ENCODE results near the gene NXNL2.
A peak's percentile ranks its signal among the peaks of the same experiment; 100 is the strongest.

NXNL2 gene

GRCh38 chr9:88533951-88534455 is 975 bp upstream of the NXNL2 start:
- no peak for TF ChIP-seq CTCF (conservative IDR thresholded peaks at IDR 0.05)
- TF ChIP-seq ZFX (IDR thresholded peaks at IDR 0.05) = no peak
- H3K27ac ChIP-seq = peak overlapping the region; percentile 8; the same call in 1 of the 2 replicates

DNA sequence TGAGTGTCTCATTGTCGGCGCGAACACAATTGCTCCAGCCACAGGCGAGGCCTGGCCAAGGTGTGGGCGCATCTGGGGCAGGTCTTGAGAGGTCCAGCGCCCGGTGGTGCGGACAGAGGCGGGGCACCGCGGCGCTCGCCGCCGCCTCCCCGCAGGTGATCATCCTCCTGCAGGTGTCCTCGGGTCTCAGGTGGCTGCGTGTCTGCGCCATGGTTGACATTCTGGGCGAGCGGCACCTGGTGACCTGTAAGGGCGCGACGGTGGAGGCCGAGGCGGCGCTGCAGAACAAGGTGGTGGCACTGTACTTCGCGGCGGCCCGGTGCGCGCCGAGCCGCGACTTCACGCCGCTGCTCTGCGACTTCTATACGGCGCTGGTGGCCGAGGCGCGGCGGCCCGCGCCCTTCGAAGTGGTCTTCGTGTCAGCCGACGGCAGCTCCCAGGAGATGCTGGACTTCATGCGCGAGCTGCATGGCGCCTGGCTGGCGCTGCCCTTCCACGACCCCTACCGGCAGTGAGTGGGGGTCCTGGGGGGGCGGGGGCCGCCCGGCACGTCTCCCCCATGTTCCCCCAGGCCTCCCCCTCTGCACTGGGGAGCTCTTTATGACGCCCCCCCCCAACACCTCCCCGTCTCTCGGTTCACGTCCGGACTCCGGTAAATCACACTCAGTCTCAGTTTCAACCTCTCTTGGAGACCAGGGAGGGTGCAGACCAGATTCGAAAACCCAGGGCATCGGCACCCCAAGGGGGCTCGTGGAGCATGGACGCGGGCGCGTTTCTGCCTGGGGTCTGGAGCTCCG is 446 bp downstream of the NXNL2 start:
- TF ChIP-seq CTCF (conservative IDR thresholded peaks at IDR 0.05) (no peak; the same call in 1 of the 2 replicates), ZFX (IDR thresholded peaks at IDR 0.05) (no peak)
- peak overlapping the region; percentile 48 for H3K27ac ChIP-seq

DNA sequence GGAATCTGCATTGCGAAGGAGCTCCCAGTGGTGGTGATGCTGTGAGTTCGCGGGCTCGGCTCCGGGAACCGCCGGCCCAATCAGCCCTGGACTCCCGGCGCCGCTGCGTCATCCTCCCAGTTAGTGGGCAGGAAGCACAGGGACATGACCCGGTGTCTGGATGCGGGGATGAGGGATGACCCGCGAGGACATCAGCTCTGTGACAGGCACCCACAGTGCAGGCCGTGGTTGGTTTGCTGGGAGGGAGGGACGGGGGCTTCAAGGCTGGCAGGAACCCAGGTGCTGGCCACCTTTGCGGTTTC is 996 bp downstream of the NXNL2 start:
- TF ChIP-seq ZFX (IDR thresholded peaks at IDR 0.05) = no peak
- H3K27ac ChIP-seq = peak overlapping the region; percentile 48; the same call in 1 of the 2 replicates

DNA sequence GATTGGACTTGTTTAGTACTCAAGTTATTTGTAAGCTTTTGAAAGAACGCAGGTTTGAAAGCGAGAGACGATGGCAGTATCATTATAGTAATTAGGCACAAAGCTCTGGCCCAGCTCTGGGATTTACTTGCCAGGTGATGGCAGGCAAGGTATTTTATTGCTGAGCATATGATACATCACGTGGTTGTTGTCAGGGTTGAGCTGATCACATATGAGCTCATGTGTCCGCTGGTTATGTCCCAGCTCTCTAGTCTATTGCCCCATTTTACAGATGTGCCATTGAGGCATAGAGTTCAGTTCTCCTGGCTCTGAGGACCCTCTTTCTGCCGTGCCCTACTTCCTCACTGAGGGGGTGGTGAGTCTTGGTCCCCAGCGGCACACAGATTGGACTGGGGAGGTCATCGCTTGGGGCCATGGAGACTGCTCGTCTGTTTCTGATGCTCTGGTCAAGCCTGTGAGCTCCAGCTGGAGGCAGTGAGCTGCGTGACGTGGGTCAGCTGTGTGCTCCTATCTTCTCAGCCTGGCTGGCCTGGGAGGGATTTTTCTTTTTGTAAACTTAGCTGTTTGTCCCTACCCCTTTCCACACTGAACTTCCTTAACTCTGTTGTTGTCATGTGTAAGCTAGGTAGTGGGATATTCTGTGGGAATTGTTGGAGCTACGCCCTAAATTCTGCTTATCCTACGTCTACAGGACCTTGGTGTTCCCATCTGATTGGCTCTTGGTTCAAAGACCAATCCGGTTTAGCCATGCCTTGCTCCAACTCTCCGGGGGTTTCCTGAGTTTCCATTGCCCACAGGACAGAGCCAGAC is 2.2 kb downstream of the NXNL2 start:
- H3K27ac ChIP-seq = no peak overlapping the region
- TF ChIP-seq CTCF (conservative IDR thresholded peaks at IDR 0.05) (no peak), ZFX (IDR thresholded peaks at IDR 0.05) (no peak)

GRCh38 chr9:88537761-88538091 is 2.7 kb downstream of the NXNL2 start:
- TF ChIP-seq CTCF (conservative IDR thresholded peaks at IDR 0.05) = no peak
- no peak for TF ChIP-seq ZFX (IDR thresholded peaks at IDR 0.05)

DNA sequence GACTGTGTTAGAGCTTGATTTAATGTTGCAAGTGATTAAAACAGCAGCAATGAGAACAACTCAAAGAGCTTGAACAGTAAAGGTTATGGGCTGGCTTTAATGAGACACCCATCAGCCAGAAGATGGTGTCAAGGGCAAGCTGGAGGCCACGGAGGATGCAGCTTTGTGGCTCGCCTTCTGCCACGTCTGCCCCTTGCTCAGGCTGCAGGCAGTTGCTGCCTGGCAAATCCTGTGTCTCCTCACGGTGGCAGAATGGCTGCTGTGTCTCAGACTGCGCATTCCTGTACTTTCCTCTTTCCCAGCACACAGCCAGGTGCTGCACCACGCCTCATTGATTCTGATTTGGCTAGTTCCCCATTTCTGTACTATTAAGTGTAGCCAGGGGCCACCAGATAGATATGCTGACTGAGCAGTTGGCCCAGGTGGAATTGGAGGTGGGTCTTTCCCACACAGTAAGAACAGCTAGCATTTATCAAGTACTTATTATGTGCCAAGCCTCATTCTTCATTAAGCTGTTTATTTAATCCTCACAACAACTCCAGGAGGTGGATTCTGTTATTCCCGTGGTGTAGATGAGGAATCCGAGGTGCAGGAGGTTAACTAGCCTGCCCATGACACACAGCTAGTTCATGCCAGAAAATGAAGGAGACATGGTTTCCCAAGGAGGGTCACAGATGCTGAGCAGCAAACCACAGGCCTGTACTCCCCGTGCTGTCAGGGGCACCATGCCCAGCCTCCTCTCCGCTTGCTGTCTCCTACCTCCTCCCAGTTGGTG is 3.5 kb downstream of the NXNL2 start:
- no peak overlapping the region for H3K27ac ChIP-seq
- TF ChIP-seq CTCF (conservative IDR thresholded peaks at IDR 0.05) (no peak), ZFX (IDR thresholded peaks at IDR 0.05) (no peak)

More at GRCh38 chr9:88537761-88538091, 2.7 kb downstream of the NXNL2 start:
- no peak overlapping the region for H3K27ac ChIP-seq

GRCh38 chr9:88539246-88539645 is 4.3 kb downstream of the NXNL2 start:
- TF ChIP-seq ZFX (IDR thresholded peaks at IDR 0.05) = no peak
- TF ChIP-seq CTCF (conservative IDR thresholded peaks at IDR 0.05) = no peak
- no peak overlapping the region for H3K27ac ChIP-seq
